ENCODE measurements around the gene SEC23IP. TPM values are rescaled to one million over a fixed set of nuclear protein-coding genes. Genes with fewer than 3 reads are reported as not detected.
"Not testable (repeated sequence)": the region's sequence is repeated elsewhere in the genome, so short reads cannot be mapped to it uniquely, and the experiment has no call there.

The SEC23IP gene
- total RNA-seq, 2 experiments from 2014 or later = 60.3 to 61.4 TPM

GRCh38 chr10:119867317-119867716, 25.2 kb upstream of the SEC23IP start:
- CTCF ChIA-PET = interaction anchor here (0.9 to 1.3 kb wide), 2 partner anchors 8 to 36 kb away, joined by 3 to 13 read pairs; no protein-coding TSS in a partner anchor
- peaks cover 58% of the 10 kb centered on the region for H3K4me1 Mint-ChIP-seq (ENCODE audit: low read depth)
- H3K9me3 Mint-ChIP-seq = peaks cover 7% of the 10 kb centered on the region
- intact Hi-C loops (cut with micrococcal nuclease) = no loop called here
- no peak overlapping the region for H3K4me3 Mint-ChIP-seq
- DNase-seq (no peak), ATAC-seq (no peak)
- no peaks in the 10 kb centered on the region for H3K27me3 Mint-ChIP-seq
- POLR2A ChIA-PET = interaction anchor here (1.3 kb wide), 1 partner anchor 122 kb away, joined by 3 read pairs; no protein-coding TSS in a partner anchor
- no peak overlapping the region for H3K27ac Mint-ChIP-seq
- H3K36me3 Mint-ChIP-seq (ENCODE audit: low read depth) = peaks cover 42% of the 10 kb centered on the region
- TF ChIP-seq CTCF (IDR thresholded peaks at IDR 0.05) = no peak

GRCh38 chr10:119869398-119869797, 23.1 kb upstream of the SEC23IP start:
- Mint-ChIP-seq H3K4me3 (peak overlapping the region; percentile 4), H3K36me3 (ENCODE audit: low read depth) (peaks cover 36% of the 10 kb centered on the region), H3K4me1 (ENCODE audit: low read depth) (peaks cover 55% of the 10 kb centered on the region)
- H3K9me3 Mint-ChIP-seq; intact Hi-C loops (cut with micrococcal nuclease); H3K27ac Mint-ChIP-seq; H3K27me3 Mint-ChIP-seq; ATAC-seq; DNase-seq: not testable (repeated sequence)
- POLR2A ChIA-PET = interaction anchor here (0.8 to 1.1 kb wide), 2 partner anchors 10 to 23 kb away, joined by 3 to 6 read pairs; partner anchors contain the start of gene SEC23IP
- CTCF ChIA-PET = interaction anchor here (1.1 to 5.4 kb wide), 2 partner anchors 9 to 106 kb away, joined by 4 to 69 read pairs; no protein-coding TSS in a partner anchor

- Mint-ChIP-seq H3K4me1 (ENCODE audit: low read depth) (peaks cover 40% of the 10 kb centered on the region), H3K27ac (peak overlapping the region; percentile 89), H3K9me3 (no peaks in the 10 kb centered on the region), H3K4me3 (peak overlapping the region; percentile 94), H3K36me3 (ENCODE audit: low read depth) (peaks cover 17% of the 10 kb centered on the region), H3K27me3 (no peaks in the 10 kb centered on the region)
- intact Hi-C loops (cut with micrococcal nuclease) = loop anchor here (2.0 kb wide), 1 partner anchor 21 kb away; the partner anchor contains the start of gene SEC23IP
- TF ChIP-seq CTCF (IDR thresholded peaks at IDR 0.05) = no peak
- POLR2A ChIA-PET = interaction anchor here (0.7 to 3.1 kb wide), 22 partner anchors 10 to 221 kb away, joined by 3 to 38 read pairs (median 6); partner anchors contain the start of genes BAG3 and SEC23IP
- peak; percentile 31 for ATAC-seq
- peak; percentile 65 for DNase-seq
- CTCF ChIA-PET = interaction anchor here (0.6 to 5.4 kb wide), 9 partner anchors 8 to 216 kb away, joined by 3 to 69 read pairs (median 3); partner anchors contain the start of gene SEC23IP
Measured at GRCh38 chr10:119871881-119872609, 20.5 kb upstream of the SEC23IP start.

GRCh38 chr10:119872610-119872859, 20.0 kb upstream of the SEC23IP start, which contains the start of gene MCMBP:
Gene MCMBP (minus strand): TSS chr10:119872843. CDS start chr10:119872584, 259 bp downstream.
- ChIA-PET CTCF (interaction anchor here (1.1 to 5.4 kb wide), 6 partner anchors 9 to 185 kb away, joined by 3 to 69 read pairs (median 10); partner anchors contain the start of gene SEC23IP), POLR2A (interaction anchor here (0.6 to 3.1 kb wide), 24 partner anchors 10 to 221 kb away, joined by 3 to 38 read pairs (median 6); partner anchors contain the start of genes BAG3 and SEC23IP)
- intact Hi-C loops (cut with micrococcal nuclease) = loop anchor here (2.0 kb wide), 1 partner anchor 20 kb away; the partner anchor contains the start of gene SEC23IP
- Mint-ChIP-seq H3K4me3 (peak within 1 kb of the TSS; percentile 94), H3K36me3 (ENCODE audit: low read depth) (peaks cover 14% of the 10 kb centered on the region), H3K9me3 (no peaks in the 10 kb centered on the region), H3K27me3 (no peaks in the 10 kb centered on the region), H3K4me1 (ENCODE audit: low read depth) (peaks cover 37% of the 10 kb centered on the region), H3K27ac (peak within 1 kb of the TSS; percentile 91)
- no peak for TF ChIP-seq CTCF (IDR thresholded peaks at IDR 0.05)
- DNase-seq (no peak), ATAC-seq (no peak)

DNA sequence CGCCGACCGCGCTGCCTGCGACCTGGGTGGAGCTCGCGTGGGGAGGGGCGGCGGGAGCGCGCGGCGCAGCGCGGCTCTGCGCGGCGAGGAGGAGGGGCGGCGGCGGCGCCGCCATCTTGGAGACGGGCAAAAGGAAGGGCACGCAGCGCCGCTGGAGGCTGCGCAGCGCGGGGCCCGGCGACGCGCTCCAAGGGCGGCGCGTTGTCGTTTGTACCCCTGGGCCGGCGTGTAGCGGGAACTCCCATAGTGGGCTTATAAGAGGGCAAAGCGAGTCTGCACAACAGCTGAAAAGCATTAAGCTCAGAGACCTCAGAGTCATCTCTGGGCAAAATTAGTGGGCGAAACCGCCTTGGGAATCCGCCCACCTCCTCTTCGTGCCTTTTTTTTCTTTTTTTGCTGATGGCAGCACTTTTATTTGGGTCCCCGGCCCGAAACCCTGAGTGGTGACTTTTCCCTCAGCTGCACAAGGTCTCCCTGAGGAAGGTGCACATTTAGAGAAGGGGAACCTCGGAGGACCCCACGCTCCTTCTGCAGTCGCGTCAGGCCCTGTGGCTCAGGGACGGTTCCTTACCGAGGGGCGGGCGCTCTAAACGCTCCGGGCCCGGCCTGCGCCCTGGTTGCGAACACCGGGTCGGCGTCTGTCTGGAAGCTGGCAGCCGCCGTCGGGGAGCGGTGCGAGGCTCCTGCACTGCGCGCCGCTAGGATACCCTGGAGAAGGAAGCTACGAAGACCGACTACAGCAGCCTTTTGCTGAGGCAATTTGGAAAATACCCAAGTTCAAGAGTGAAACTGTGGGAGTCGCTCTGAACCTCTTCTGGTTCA, 19.5 kb upstream of the SEC23IP start:
- DNase-seq (peak; percentile 87), ATAC-seq (peak; percentile 95)
- Mint-ChIP-seq H3K27me3 (no peaks in the 10 kb centered on the region), H3K36me3 (ENCODE audit: low read depth) (peaks cover 13% of the 10 kb centered on the region), H3K4me3 (peak overlapping the region; percentile 80), H3K9me3 (no peaks in the 10 kb centered on the region), H3K27ac (peak overlapping the region; percentile 91), H3K4me1 (ENCODE audit: low read depth) (peaks cover 34% of the 10 kb centered on the region)
- CTCF ChIA-PET = interaction anchor here (0.8 to 5.4 kb wide), 7 partner anchors 9 to 186 kb away, joined by 3 to 69 read pairs (median 9); partner anchors contain the start of gene SEC23IP
- POLR2A ChIA-PET = interaction anchor here (0.6 to 3.1 kb wide), 25 partner anchors 8 to 269 kb away, joined by 3 to 38 read pairs (median 6); partner anchors contain the start of genes BAG3 and SEC23IP
- intact Hi-C loops (cut with micrococcal nuclease) = loop anchor here (2.0 kb wide), 1 partner anchor 20 kb away; the partner anchor contains the start of gene SEC23IP
- TF ChIP-seq CTCF (IDR thresholded peaks at IDR 0.05) = no peak

All from activated CD8-positive, alpha-beta T cell treated with anti-CD3 and anti-CD28 coated beads for 36 hours (primary cell).